Panc1 (cell line): ENCODE results near the gene FTO.

ENCODE experiments used
- POLR2AphosphoS5 ChIP-seq: IDR thresholded peaks from 2 replicates; pipeline ENCODE4 v1.6.1; 2012; ENCODE audit warnings: mild to moderate bottlenecking, low read depth, low read length, moderate library complexity
- TF ChIP-seq, protein P1 (sequence below): fragments of 450-650 bp; IDR thresholded peaks from 2 replicates; pipeline ENCODE4 v1.5.1; 2017; ENCODE audit warnings: mild to moderate bottlenecking
- TF ChIP-seq, protein P2 (sequence below), 2 experiments: IDR thresholded peaks; 2 replicates each; pipeline ENCODE4 v1.6.1; 2011 to 2012; ENCODE audit warnings: low read depth in 2 of 2, control low read depth in 1 of 2, low read length in 1 of 2, mild to moderate bottlenecking in 1 of 2, moderate library complexity in 1 of 2; ENCODE audit not compliant: insufficient read depth in 1 of 2

DNA sequence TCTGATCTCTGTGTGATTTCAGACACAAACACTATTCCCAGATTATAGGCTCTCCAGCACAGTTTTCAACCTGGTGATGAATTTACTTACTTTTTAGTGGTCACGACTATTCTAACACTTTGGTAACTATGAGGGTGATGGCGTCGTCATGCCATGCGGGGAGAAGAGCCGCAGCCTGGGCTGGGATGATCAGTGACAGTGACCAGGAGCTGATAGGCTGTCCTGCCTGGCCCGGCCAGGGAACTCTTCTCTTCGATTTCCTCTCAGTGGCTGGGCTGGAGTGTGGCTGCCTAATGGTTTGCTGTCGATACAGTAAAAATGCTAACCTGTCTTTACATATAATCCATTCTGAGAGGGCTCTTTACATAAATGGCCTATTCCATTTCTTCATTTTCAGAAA is 469.5 kb downstream of the FTO start:
- TF ChIP-seq, protein P1, sequence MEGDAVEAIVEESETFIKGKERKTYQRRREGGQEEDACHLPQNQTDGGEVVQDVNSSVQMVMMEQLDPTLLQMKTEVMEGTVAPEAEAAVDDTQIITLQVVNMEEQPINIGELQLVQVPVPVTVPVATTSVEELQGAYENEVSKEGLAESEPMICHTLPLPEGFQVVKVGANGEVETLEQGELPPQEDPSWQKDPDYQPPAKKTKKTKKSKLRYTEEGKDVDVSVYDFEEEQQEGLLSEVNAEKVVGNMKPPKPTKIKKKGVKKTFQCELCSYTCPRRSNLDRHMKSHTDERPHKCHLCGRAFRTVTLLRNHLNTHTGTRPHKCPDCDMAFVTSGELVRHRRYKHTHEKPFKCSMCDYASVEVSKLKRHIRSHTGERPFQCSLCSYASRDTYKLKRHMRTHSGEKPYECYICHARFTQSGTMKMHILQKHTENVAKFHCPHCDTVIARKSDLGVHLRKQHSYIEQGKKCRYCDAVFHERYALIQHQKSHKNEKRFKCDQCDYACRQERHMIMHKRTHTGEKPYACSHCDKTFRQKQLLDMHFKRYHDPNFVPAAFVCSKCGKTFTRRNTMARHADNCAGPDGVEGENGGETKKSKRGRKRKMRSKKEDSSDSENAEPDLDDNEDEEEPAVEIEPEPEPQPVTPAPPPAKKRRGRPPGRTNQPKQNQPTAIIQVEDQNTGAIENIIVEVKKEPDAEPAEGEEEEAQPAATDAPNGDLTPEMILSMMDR, result no peak
- TF ChIP-seq POLR2AphosphoS5, result no peak
- TF ChIP-seq, protein P2, sequence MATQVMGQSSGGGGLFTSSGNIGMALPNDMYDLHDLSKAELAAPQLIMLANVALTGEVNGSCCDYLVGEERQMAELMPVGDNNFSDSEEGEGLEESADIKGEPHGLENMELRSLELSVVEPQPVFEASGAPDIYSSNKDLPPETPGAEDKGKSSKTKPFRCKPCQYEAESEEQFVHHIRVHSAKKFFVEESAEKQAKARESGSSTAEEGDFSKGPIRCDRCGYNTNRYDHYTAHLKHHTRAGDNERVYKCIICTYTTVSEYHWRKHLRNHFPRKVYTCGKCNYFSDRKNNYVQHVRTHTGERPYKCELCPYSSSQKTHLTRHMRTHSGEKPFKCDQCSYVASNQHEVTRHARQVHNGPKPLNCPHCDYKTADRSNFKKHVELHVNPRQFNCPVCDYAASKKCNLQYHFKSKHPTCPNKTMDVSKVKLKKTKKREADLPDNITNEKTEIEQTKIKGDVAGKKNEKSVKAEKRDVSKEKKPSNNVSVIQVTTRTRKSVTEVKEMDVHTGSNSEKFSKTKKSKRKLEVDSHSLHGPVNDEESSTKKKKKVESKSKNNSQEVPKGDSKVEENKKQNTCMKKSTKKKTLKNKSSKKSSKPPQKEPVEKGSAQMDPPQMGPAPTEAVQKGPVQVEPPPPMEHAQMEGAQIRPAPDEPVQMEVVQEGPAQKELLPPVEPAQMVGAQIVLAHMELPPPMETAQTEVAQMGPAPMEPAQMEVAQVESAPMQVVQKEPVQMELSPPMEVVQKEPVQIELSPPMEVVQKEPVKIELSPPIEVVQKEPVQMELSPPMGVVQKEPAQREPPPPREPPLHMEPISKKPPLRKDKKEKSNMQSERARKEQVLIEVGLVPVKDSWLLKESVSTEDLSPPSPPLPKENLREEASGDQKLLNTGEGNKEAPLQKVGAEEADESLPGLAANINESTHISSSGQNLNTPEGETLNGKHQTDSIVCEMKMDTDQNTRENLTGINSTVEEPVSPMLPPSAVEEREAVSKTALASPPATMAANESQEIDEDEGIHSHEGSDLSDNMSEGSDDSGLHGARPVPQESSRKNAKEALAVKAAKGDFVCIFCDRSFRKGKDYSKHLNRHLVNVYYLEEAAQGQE (IDR thresholded peaks at IDR 0.05; ENCODE audit: insufficient read depth in 1 of 2, low read depth in 2 of 2, low read length in 1 of 2), result no peak
